ENCODE results near the gene SVOP.
"Not testable (repeated sequence)": the region's sequence is repeated elsewhere in the genome, so short reads cannot be mapped to it uniquely, and the experiment has no call there.

The SVOP gene

DNA sequence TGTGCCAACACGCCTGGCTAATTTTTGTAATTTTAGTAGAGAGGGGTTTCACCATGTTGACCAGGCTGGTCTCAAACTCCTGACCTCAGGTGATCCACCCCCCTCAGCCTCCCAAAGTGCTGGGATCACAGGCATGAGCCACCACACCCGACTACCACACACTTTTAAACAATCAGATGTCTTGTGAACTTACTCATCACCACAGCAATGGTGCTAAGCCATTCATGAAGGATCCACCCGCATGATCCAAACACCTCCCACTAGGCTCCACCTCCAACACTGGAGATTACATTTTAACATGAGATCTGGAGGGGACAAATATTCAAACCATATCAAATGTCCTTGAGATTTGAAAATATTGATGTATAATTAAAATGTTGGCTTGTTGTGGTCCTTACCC is 7.8 kb upstream of the SVOP start:
- not testable (repeated sequence) for DNase-seq

GRCh38 chr12:109027767-109028166 is 6.9 kb upstream of the SVOP start:
- no peak for DNase-seq

GRCh38 chr12:109020146-109020795 is 597 bp downstream of the SVOP start:
- DNase-seq, result no peak

GRCh38 chr12:109018296-109018695 is 2.6 kb downstream of the SVOP start:
- DNase-seq, result no peak

- DNase-seq, result no peak
Observed at GRCh38 chr12:109016978-109017377, 3.9 kb downstream of the SVOP start.

DNA sequence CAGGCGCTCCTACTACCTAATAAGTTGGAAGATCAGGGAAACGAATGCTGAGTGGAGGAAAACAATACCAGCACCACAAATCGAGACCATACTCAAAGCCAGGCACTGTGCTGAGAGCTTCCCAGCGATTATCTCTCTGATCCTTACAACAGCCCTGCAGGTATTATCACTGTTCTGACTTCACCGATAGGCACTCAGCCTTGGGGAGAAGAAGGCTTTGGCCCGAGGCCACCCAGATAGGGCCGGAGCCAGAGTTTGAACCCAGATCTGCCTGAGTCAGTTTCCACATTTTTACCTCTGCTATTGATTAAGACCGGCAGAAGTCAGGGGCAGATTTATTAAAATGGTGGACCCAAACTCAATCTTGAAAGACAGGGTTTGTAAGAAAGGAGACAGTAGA is 4.9 kb downstream of the SVOP start:
- DNase-seq, result no peak

DNA sequence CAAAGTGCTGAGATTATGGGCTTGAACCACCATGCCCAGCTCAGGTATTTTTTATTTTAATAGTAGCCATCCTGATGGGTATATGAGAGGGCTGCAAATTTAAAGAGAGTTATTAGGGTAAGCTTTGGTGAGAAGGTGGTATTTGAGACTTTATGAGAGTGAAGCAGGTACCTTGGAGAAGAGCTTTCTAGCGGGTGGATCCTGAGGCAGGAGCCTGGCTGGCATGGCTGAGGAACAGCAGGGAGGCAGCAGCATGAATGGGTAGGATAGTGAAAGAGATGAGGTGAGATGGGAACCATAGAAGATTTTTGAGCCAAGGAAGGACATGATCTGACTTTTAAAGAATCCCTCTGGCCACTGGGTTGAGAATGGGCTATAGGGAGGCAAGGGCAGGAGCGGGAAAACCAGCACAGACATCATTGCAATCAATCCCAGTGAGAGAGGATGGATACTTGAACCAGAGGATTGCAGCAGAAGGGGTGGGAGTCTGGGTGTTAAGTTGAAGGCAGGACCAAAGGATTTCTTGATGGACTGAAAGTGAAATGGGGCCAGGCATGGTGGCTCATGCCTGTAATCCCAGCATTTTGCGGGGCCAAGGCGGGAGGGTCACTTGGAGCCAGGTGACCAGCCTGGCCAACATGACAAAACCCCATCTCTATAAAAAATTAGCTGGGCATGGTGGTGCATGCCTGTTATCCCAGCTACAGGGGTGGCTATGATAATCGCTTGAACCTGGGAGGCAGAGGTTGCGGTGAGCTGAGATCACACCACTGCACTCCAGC is 5.7 kb downstream of the SVOP start:
- no peak for DNase-seq

GRCh38 chr12:109010259-109010658 is 10.6 kb downstream of the SVOP start:
- DNase-seq, result no peak

DNA sequence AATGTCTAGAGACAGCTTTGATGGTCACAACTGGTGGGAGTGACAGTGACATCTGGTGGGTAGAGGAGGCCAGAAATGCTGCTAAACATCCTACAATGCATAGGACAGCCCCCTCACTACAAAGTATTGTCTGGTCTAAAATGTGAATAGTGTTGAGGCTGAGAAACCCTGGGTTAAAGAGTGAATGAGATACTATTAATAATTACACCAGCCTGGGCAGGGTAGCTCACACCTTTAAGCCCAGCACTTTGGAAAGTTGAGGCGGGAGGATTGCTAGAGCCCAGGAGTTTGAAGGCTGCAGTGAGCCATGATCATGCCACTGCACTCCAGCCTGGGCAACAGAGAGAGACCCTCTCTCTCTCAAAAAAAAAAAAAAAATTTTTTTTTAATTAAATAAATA is 11.1 kb downstream of the SVOP start:
- DNase-seq, result no peak

GRCh38 chr12:109004017-109004416 is 16.9 kb downstream of the SVOP start:
- no peak for DNase-seq

DNA sequence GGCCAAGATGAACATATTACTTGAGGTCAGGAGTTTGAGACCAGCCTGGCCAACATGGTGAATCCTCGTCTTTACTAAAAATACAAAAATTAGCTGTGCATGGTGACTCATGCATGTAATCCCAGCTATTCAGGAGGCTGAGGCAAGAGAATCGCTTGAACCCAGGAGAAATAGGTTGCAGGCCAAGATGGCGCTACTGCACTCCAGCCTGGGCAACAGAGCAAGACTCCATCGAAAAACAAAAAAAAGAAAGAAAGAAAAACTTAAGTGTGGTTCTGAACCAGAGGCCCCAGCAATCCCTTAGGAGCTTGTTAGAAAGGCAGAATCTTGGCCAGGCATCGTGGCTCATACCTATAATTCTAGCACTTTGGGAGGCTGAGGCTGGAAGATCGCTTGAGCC is 24.5 kb downstream of the SVOP start:
- no peak for DNase-seq

- no peak for DNase-seq
Observed at GRCh38 chr12:108995370-108995992, 25.4 kb downstream of the SVOP start.

DNA sequence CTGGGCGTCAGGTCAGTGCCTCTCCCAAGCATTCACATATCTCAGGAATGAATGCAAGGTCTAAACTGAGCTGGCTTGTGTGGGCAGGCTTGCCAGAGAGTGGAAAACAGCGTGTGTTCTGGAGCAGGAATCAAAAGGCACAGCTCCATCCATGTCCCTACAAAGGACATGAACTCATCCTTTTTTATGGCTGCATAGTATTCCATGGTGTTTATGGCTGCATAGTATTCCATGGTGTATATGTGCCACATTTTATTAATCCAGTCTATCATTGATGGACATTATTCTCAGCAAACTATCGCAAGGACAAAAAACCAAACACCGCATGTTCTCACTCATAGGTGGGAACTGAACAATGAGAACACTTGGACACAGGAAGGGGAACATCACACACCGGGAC is 30.8 kb downstream of the SVOP start:
- DNase-seq, result not testable (repeated sequence)

DNA sequence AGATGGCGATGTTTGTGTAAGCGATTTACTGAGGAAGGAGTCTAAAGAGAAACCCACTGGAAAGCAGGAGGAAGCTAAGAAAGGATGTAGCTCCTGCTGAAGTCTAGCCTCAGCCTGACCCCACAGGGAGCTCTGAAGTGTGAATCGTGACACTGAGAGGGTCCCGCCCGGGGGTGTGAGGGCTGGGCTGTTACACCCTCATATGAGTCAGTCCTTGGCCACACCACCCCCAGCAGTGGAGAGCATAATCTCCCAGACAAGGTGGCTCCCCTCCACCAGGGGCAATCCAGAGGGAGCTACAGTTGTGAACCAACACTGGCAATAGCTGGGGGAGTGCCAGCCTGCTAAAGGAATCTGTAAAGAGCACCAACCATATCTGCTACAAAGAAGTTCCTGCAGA is 31.5 kb downstream of the SVOP start:
- DNase-seq, result no peak

DNA sequence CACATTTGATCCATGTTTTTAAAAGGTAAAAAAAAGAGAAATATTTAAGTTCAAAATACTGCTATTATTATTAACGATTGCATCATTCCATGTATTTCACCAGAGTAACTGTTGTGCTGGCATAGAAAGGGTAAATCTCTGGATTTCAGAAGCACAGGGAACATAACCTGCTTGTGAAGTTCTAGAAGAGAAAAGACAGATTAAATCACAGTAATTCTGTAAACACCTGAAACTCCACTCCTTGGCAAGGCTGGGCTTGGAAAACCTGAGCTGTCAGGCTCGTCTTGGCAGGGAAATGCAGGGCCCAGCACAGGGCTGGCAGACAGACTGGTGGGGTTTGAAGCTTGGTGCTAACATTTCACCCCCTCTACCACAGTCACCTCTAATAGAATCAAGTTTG is 35.1 kb downstream of the SVOP start:
- no peak for DNase-seq

- no peak for DNase-seq
Observed at GRCh38 chr12:108983227-108983626, 37.6 kb downstream of the SVOP start.

DNA sequence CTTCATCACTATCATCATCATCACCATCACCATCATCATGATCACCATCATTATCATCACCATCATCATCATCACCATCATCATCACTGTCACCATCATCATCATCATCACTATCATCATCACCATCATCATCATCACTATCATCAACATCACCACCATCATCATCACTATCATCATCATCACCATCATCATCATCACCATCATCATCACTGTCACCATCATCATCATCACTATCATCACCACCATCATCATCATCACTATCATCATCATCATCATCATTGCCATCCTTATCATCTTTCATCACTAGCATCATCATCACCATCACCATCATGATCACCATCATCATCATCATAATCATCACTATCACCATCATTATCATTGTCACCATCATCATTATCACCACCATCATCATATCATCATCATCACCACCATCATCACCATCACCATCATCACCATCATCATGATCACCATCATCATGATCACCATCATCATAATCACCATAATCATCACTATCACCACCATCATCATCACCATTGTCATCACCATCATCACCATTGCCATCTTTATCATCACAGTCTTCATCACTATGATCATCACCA is 38.1 kb downstream of the SVOP start:
- DNase-seq, result no peak

DNA sequence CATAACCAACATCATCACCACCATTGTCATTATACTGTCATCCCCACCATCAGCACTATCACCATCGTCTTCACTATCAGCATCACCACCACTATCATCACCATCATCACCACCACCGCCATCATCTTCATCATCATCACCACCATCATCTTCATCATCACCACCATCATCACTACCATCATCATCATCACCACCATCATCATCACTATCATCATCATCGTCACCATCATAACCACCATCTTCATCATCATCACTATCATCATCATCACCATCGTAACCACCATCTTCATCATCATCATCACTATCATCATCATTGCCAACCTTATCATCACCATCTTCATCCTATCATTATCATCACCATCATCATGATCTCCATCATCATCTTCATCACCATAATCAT is 39.0 kb downstream of the SVOP start:
- no peak for DNase-seq

DNA sequence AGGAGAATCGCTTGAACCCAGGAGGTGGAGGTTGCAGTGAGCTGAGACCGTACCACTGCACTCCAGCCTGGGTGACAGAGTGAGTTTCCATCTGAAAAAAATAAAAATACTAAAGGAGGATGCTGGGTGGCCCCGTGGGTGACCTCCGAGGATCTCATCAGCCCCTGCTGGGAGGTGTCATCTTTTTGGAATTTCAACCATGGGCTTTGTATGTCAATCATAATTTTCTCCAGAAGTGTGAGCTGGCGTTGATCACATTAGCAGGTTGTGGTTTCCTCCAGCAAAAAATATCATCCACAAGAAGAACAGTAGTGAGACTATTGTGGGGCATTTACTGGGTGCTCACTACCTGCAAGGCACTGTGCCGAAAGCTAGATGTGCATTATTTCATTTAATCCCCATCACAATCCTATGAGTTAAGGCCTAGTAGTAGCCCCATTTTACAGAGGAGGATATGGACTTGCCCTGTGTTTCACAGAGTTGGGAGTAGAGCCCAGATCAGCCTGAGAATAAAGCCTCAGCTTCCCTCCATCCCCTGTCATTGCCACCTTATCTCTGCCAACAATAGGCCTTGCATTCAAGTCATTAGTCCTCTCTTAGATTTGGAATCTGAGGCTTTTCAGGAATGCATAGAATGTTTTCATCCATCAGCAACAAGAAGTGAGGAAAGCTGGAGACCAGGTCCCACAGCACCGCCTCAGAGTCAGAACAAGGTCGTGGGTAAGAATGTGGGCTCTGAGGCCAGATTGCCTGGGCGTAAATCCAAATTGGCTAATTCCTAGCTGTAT is 39.8 kb downstream of the SVOP start:
- no peak for DNase-seq

- DNase-seq, result no peak
Observed at GRCh38 chr12:108977360-108977759, 43.5 kb downstream of the SVOP start.

- DNase-seq, result no peak
Observed at GRCh38 chr12:108975024-108975593, 45.8 kb downstream of the SVOP start.

DNA sequence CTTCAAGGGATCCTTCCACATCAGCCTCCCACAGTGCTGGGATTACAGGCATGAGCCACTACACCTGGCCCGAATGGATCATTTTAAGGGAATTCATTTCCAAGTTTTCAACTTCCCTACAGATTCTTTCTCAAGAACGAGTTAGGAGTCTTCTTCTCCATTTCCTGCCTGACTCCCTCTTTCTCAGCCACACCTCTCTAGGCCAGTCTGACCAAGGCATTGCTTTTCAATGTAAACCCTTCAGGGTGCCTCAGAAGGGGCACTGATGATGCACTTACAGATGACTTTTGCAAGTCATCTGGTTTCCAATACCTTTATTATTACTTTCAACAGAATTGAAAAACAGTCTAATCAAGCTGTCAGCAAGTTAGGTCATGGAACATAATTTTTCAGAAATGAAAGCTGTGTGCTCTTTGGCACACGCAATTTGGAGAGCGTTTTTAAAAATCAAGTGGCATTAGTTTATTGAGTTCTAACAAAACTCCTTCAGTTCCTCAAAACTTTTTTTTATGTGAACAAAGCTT is 47.2 kb downstream of the SVOP start:
- DNase-seq, result no peak

All from T1000 (cell line).